Measurements from ENCODE around the gene ARHGAP26. TPM values are rescaled to one million over a fixed set of nuclear protein-coding genes. Genes with fewer than 3 reads are reported as not detected.

Gene ARHGAP26
- total RNA-seq, 1 donor: 7.6 TPM

DNA sequence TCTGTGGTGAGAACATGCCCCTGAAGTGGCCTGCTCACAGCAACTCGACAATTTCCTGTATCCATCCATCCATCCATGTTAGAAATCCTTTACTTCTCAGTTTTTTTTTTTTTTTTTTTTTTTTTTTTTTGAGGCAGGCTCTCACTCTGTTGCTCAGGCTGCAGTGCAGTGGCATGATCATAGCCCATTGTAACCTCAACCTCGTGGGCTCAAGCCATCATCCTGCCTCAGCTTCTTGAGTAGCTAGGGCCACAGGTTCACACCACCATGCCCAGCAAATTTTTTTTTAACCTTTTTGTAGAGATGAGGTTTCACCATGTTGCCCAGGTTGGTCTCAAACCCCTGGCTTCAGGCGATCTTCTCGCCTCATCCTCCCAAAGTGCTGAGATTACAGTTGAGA is 259.1 kb downstream of the ARHGAP26 start:
- H3K36me3 ChIP-seq (ENCODE audit: insufficient read depth, low read length): no peaks in the 10 kb centered on the region
- no peaks in the 10 kb centered on the region for H3K79me2 ChIP-seq (ENCODE audit: insufficient read depth, low read length)
- no peaks in the 10 kb centered on the region for H3K9me3 ChIP-seq (ENCODE audit: low read depth, low read length)
- peaks cover 6% of the 10 kb centered on the region for H3K4me1 ChIP-seq (ENCODE audit: insufficient read depth, low read length)
- H3K27me3 ChIP-seq (ENCODE audit: insufficient read depth, low read length): no peaks in the 10 kb centered on the region
- no peak overlapping the region for H3K4me3 ChIP-seq (ENCODE audit: insufficient read depth, low read length)
- no peak for DNase-seq (ENCODE audit: insufficient read length, low spot score, missing footprints)
- no peak overlapping the region for H3K27ac ChIP-seq (ENCODE audit: low read depth, low read length)
- TF ChIP-seq, protein P1, sequence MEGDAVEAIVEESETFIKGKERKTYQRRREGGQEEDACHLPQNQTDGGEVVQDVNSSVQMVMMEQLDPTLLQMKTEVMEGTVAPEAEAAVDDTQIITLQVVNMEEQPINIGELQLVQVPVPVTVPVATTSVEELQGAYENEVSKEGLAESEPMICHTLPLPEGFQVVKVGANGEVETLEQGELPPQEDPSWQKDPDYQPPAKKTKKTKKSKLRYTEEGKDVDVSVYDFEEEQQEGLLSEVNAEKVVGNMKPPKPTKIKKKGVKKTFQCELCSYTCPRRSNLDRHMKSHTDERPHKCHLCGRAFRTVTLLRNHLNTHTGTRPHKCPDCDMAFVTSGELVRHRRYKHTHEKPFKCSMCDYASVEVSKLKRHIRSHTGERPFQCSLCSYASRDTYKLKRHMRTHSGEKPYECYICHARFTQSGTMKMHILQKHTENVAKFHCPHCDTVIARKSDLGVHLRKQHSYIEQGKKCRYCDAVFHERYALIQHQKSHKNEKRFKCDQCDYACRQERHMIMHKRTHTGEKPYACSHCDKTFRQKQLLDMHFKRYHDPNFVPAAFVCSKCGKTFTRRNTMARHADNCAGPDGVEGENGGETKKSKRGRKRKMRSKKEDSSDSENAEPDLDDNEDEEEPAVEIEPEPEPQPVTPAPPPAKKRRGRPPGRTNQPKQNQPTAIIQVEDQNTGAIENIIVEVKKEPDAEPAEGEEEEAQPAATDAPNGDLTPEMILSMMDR (IDR thresholded peaks at IDR 0.05; ENCODE audit: extremely low read depth, low read depth, low read length): no peak
- no peak overlapping the region for H3K4me2 ChIP-seq (ENCODE audit: insufficient read depth, low read length)
- no peaks in the 10 kb centered on the region for H4K20me1 ChIP-seq (ENCODE audit: insufficient read depth, low read length)
- no peak overlapping the region for H2AFZ ChIP-seq (ENCODE audit: low read length)

DNA sequence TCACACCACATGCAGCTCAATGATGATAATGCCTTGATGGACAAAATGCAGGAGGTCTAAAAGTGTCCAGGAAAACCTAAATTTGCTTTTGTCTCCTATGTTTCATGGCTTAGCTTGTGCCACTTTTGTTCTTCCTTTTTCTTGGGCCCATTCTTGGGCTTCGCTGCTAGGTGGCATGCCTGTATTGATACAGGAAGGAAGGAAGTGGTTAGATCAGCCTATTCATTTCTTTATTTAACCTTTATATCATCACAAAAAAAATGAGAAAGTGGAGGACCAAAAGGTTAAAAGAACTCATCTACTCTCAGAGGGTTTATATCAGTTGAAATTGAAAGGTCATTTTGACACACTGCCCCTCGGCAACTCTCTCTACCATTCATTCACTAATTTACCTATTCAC is 260.2 kb downstream of the ARHGAP26 start:
- H3K79me2 ChIP-seq (ENCODE audit: insufficient read depth, low read length): no peaks in the 10 kb centered on the region
- H4K20me1 ChIP-seq (ENCODE audit: insufficient read depth, low read length): no peaks in the 10 kb centered on the region
- no peak overlapping the region for H2AFZ ChIP-seq (ENCODE audit: low read length)
- no peaks in the 10 kb centered on the region for H3K27me3 ChIP-seq (ENCODE audit: insufficient read depth, low read length)
- H3K4me1 ChIP-seq (ENCODE audit: insufficient read depth, low read length): peaks cover 6% of the 10 kb centered on the region
- H3K4me2 ChIP-seq (ENCODE audit: insufficient read depth, low read length): no peak overlapping the region
- no peak for DNase-seq (ENCODE audit: insufficient read length, low spot score, missing footprints)
- no peaks in the 10 kb centered on the region for H3K36me3 ChIP-seq (ENCODE audit: insufficient read depth, low read length)
- H3K27ac ChIP-seq (ENCODE audit: low read depth, low read length): no peak overlapping the region
- no peak overlapping the region for H3K4me3 ChIP-seq (ENCODE audit: insufficient read depth, low read length)
- no peaks in the 10 kb centered on the region for H3K9me3 ChIP-seq (ENCODE audit: low read depth, low read length)
- TF ChIP-seq, protein P1 (IDR thresholded peaks at IDR 0.05; ENCODE audit: extremely low read depth, low read depth, low read length): no peak

DNA sequence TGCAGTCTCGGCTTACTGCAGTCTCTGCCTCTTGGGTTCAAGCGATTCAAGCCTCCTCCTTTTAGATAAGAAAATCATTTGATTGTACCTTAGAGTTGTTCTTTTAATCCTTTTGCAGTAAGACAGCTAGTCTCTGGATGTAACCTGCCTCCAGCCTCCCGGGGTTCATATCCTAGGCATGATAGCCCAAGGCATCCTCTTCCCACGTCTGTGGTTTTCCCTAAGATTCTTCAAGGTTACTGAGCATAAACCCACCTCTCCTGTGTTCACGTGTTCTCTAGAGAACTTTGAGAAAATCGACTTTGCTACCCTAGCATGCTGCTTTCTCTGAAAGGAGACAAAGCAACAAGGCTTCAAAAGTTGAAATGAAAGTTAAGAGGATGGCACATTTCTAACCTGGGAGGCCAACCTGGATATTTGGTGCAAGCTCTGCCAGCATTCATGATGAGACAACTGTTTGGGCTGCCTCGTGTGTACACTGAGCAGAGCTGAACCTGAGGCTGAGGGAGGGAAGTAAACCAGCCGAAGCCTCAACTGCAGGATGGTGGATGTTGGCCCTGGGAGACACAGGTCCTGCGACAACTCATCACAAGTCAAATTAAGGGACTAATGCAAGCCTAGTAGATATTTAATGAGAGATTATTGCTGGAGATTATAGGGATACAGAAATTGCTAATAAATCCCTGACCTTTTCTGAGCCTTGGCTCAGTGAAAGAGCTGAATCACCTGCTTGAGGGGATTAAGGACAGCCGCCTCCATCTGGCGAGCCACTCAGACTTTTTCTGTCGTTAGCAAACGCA is 261.8 kb downstream of the ARHGAP26 start:
- H3K27me3 ChIP-seq (ENCODE audit: insufficient read depth, low read length): no peaks in the 10 kb centered on the region
- no peak for DNase-seq (ENCODE audit: insufficient read length, low spot score, missing footprints)
- no peaks in the 10 kb centered on the region for H4K20me1 ChIP-seq (ENCODE audit: insufficient read depth, low read length)
- H3K9me3 ChIP-seq (ENCODE audit: low read depth, low read length): no peaks in the 10 kb centered on the region
- H3K79me2 ChIP-seq (ENCODE audit: insufficient read depth, low read length): no peaks in the 10 kb centered on the region
- H3K4me3 ChIP-seq (ENCODE audit: insufficient read depth, low read length): no peak overlapping the region
- H2AFZ ChIP-seq (ENCODE audit: low read length): no peak overlapping the region
- TF ChIP-seq, protein P1 (IDR thresholded peaks at IDR 0.05; ENCODE audit: extremely low read depth, low read depth, low read length): no peak
- no peaks in the 10 kb centered on the region for H3K36me3 ChIP-seq (ENCODE audit: insufficient read depth, low read length)
- no peak overlapping the region for H3K27ac ChIP-seq (ENCODE audit: low read depth, low read length)
- peaks cover 6% of the 10 kb centered on the region for H3K4me1 ChIP-seq (ENCODE audit: insufficient read depth, low read length)
- H3K4me2 ChIP-seq (ENCODE audit: insufficient read depth, low read length): no peak overlapping the region

DNA sequence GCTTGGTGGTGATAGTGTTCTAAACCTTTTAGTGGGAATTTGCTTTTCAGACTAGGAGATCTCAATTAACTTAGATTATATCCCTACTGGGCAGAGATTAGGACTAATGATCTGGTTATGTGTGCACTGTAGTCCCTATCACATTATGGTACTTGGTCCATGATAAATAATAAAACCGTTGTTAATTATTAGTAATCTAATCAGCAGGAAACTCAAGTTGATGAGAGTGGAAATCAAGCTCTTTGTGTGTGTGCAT is 262.3 kb downstream of the ARHGAP26 start:
- TF ChIP-seq, protein P1 (IDR thresholded peaks at IDR 0.05; ENCODE audit: extremely low read depth, low read depth, low read length): no peak
- H3K79me2 ChIP-seq (ENCODE audit: insufficient read depth, low read length): no peaks in the 10 kb centered on the region
- no peaks in the 10 kb centered on the region for H4K20me1 ChIP-seq (ENCODE audit: insufficient read depth, low read length)
- H2AFZ ChIP-seq (ENCODE audit: low read length): no peak overlapping the region
- H3K36me3 ChIP-seq (ENCODE audit: insufficient read depth, low read length): no peaks in the 10 kb centered on the region
- H3K4me2 ChIP-seq (ENCODE audit: insufficient read depth, low read length): no peak overlapping the region
- peaks cover 6% of the 10 kb centered on the region for H3K4me1 ChIP-seq (ENCODE audit: insufficient read depth, low read length)
- no peaks in the 10 kb centered on the region for H3K9me3 ChIP-seq (ENCODE audit: low read depth, low read length)
- DNase-seq (ENCODE audit: insufficient read length, low spot score, missing footprints): no peak
- no peaks in the 10 kb centered on the region for H3K27me3 ChIP-seq (ENCODE audit: insufficient read depth, low read length)
- no peak overlapping the region for H3K4me3 ChIP-seq (ENCODE audit: insufficient read depth, low read length)
- H3K27ac ChIP-seq (ENCODE audit: low read depth, low read length): no peak overlapping the region
